Lower lobe of right lung (tissue), 2 donors: ENCODE data around the gene NHS. TPM values are rescaled to one million over a fixed set of nuclear protein-coding genes. Genes with fewer than 3 reads are reported as not detected.

ENCODE experiments used
- ATAC-seq, 2 donors: fragments of 200-7000 bp; cut with Tn5 transposase; one replicate each; pipeline ENCODE4 v1.9.1; 2020 to 2022; ENCODE audit warnings: mild to moderate bottlenecking in 2 of 2, moderate library complexity in 2 of 2
- DNase-seq: peaks from one replicate; pipeline ENCODE4 v3.0.0-alpha.2; 2020
- H3K27ac ChIP-seq: fragments of 200-600 bp; one replicate; pipeline ENCODE4 v1.8.0; 2022
- H3K27me3 ChIP-seq: fragments of 200-600 bp; one replicate; pipeline ENCODE4 v1.8.0; 2022; ENCODE audit warnings: low read depth
- H3K36me3 ChIP-seq: fragments of 200-600 bp; one replicate; pipeline ENCODE4 v1.8.0; 2022; ENCODE audit warnings: mild to moderate bottlenecking
- H3K4me1 ChIP-seq: fragments of 200-600 bp; one replicate; pipeline ENCODE4 v1.8.0; 2022
- H3K4me3 ChIP-seq: fragments of 200-600 bp; one replicate; pipeline ENCODE4 v1.8.0; 2022; ENCODE audit warnings: mild to moderate bottlenecking
- H3K9me3 ChIP-seq: fragments of 200-600 bp; one replicate; pipeline ENCODE4 v1.8.0; 2022
- intact Hi-C: fragments of 100-400 bp; cut with DNase I; formaldehyde crosslinking; loops from one replicate; pipeline ENCODE4 v1.11.0; 2022
- long read RNA-seq: library from polyadenylated mRNA; unstranded; transcript quantifications from one replicate; pipeline ENCODE4 v2.0.0, GENCODE V29; 2021
- total RNA-seq: library from RNA; stranded (reverse); fragmentation: NEBNext Ultra II Directional; extraction: Animal tissue kit (Norgen Biotek cat#: 25700); gene quantifications from one replicate; pipeline ENCODE4 v1.2.1, GENCODE V29; 2021
- TF ChIP-seq, protein P1 (sequence below): fragments of 200-600 bp; IDR thresholded peaks from one replicate; pipeline ENCODE4 v1.8.0; 2022; ENCODE audit warnings: antibody characterized with exemption, mild to moderate bottlenecking
- donor health status: DM: no; HTN: yes; CAD: no; lungs with severe emphysema.

The NHS gene
- 2.7 TPM for total RNA-seq
- long read RNA-seq, partial matches to known transcripts: 0 of 2 reads
- long read RNA-seq, other reads (novel, unspliced or antisense): 2 of 2 reads

DNA sequence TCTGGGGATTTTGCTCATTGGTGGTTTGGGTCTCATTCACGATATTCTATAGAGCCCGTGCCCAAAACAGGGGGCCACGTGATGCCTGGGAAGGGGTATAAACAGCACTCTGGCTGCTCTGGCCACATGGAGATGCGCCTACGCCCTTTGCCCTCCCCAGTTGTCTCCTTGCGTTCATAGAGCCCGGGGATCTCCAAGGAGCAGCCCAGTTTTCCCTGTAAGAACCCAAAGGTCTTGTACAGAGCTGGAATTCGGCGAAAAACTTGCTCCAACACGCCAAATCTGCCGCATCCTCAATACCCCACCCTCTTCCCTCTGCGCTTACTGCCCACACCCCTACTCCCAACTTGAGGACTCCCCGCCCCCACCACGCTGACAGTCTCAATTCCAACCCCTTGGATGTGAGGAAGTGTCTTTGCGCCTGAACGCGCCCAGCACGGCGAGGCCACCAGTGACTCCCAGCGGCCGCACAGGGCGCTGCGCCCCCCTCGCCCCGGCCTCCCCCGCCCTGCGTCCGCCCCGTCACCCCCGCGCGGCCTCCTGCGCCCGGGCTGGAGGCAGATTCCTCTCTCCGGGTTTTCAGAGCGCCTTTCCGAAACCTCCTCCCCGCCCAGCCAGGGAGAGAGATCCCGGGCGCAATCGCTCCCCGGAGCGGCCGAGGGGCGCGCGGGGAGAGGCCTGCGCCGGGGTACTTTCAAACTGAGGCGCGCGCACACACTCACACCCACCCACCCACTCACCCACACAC is at the start of gene NHS:
Gene NHS, plus strand, starts transcription at position 582 of the 748 bp plus-strand sequence. CDS start 558 bp downstream, outside the sequence.
- Histone ChIP-seq H3K4me1 (no peaks in the 10 kb centered on the region), H3K9me3 (no peaks in the 10 kb centered on the region), H3K4me3 (peak within 1 kb of the TSS; percentile 58), H3K27ac (no peak within 1 kb of the TSS), H3K27me3 (no peaks in the 10 kb centered on the region), H3K36me3 (no peaks in the 10 kb centered on the region)
- DNase-seq: peak; percentile 52
- ATAC-seq: peak; percentile 72 to 90
- intact Hi-C loops: no loop called here
- TF ChIP-seq, protein P1, sequence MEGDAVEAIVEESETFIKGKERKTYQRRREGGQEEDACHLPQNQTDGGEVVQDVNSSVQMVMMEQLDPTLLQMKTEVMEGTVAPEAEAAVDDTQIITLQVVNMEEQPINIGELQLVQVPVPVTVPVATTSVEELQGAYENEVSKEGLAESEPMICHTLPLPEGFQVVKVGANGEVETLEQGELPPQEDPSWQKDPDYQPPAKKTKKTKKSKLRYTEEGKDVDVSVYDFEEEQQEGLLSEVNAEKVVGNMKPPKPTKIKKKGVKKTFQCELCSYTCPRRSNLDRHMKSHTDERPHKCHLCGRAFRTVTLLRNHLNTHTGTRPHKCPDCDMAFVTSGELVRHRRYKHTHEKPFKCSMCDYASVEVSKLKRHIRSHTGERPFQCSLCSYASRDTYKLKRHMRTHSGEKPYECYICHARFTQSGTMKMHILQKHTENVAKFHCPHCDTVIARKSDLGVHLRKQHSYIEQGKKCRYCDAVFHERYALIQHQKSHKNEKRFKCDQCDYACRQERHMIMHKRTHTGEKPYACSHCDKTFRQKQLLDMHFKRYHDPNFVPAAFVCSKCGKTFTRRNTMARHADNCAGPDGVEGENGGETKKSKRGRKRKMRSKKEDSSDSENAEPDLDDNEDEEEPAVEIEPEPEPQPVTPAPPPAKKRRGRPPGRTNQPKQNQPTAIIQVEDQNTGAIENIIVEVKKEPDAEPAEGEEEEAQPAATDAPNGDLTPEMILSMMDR: peak; percentile 45

DNA sequence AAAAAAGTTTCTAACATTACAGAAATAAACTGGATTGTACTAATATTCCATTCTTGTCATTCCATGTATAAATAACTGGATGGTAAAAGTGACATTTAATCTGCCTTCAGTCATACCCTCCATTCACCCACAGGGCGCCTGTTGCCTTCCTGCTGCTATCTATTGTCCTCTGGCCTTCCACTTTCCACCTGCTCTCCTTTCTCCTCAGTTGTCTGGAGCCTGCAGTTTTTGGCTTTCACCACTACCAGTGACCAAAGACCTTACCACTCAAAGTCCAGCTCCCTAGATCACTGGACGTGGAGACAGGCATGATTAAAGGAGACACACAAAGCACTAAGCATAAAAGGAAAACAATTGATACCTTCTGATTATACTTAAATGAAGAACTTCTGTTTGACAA is 46.2 kb upstream of the NHS start:
- Histone ChIP-seq H3K27me3 (no peaks in the 10 kb centered on the region), H3K4me3 (no peak overlapping the region), H3K27ac (no peak overlapping the region), H3K4me1 (no peaks in the 10 kb centered on the region), H3K36me3 (no peaks in the 10 kb centered on the region), H3K9me3 (no peaks in the 10 kb centered on the region)
- intact Hi-C loops: no loop called here
- ATAC-seq (no peak), DNase-seq (no peak)
- TF ChIP-seq, protein P1: no peak

DNA sequence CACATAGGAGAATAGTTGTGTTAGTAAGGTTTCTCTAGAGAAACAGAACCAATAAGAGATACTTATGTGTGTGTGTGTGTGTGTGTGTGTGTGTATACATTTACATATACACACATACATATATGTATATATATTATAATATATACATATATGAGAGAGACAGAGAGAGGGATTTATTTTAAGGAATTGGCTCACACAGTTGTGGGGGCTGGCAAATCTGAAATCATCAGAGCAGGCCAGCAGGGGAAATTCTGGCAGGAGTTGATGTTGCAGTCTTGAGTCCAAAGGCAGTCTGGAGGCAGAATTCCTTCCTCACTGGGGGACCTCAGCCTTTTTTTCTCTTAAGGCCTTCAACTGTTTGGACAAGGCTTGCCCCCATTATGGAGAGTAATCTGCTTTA is 38.6 kb upstream of the NHS start:
- DNase-seq: no peak
- no peak overlapping the region for H3K27ac ChIP-seq
- no peaks in the 10 kb centered on the region for H3K4me1 ChIP-seq
- no peak overlapping the region for H3K4me3 ChIP-seq
- TF ChIP-seq, protein P1: no peak
- no peak for ATAC-seq
- no peaks in the 10 kb centered on the region for H3K27me3 ChIP-seq
- no peaks in the 10 kb centered on the region for H3K9me3 ChIP-seq
- intact Hi-C loops: no loop called here
- no peaks in the 10 kb centered on the region for H3K36me3 ChIP-seq

DNA sequence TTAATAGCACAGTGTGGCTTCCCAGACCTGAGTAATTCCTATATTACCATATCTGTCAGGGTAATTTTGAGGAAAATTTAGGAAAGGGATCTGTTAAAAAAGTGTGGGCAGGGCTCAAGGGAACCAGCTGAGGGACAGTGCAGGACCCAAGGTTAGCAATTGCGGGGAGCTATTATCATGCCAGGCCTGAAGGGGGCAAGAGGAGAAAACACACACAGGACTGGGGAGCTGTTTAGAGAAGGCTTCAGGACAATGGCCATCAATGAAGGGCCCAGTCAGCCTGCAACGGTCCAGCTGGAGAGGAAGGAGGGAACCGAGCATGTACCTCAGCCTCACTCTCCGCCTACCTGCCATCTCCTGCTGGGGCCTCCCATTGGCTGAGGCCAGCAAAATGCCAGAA is 19.0 kb upstream of the NHS start:
- Histone ChIP-seq H3K4me3 (no peak overlapping the region), H3K36me3 (no peaks in the 10 kb centered on the region), H3K27me3 (no peaks in the 10 kb centered on the region), H3K27ac (no peak overlapping the region), H3K4me1 (no peaks in the 10 kb centered on the region), H3K9me3 (no peaks in the 10 kb centered on the region)
- ATAC-seq (no peak), DNase-seq (no peak)
- TF ChIP-seq, protein P1: no peak
- intact Hi-C loops: no loop called here

DNA sequence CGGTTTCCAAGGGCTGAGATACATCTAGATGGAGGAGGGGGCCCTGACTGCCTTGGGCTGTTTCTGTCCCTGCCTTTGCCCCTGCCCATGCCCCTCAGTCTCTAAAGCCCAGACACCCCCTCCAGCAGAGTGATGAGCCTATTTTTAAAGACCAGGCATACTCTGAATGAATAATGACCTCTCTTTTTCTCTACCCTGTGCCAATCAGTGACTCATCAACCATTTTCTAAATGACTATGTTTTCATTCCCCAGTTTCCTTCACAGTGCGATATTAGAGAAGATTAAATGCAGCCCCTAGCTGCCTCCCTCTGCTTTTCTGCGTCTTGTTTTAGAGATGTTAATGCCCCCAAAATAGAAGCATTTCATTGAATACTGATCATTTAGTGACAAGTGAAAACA is 15.5 kb upstream of the NHS start:
- no peak for ATAC-seq
- Histone ChIP-seq H3K9me3 (no peaks in the 10 kb centered on the region), H3K36me3 (no peaks in the 10 kb centered on the region), H3K27me3 (no peaks in the 10 kb centered on the region), H3K4me1 (no peaks in the 10 kb centered on the region), H3K27ac (no peak overlapping the region), H3K4me3 (no peak overlapping the region)
- intact Hi-C loops: no loop called here
- no peak for DNase-seq
- TF ChIP-seq, protein P1: no peak
